HEK293 (cell line): ENCODE measurements around the gene HOXC10.

Source experiments
- CTCF ChIP-seq: fragments of 450-650 bp; formaldehyde crosslinking; IDR thresholded peaks from 2 replicates; pipeline ENCODE4 v1.5.1; 2016; ENCODE audit warnings: missing biosample characterization, missing genetic modification characterization
- ZBTB1 ChIP-seq: fragments of 450-650 bp; formaldehyde crosslinking; IDR thresholded peaks from 2 replicates; pipeline ENCODE4 v1.5.1; 2016; ENCODE audit warnings: missing biosample characterization, missing genetic modification characterization
- ZNF121 ChIP-seq: fragments of 450-650 bp; formaldehyde crosslinking; IDR thresholded peaks from 2 replicates; pipeline ENCODE4 v1.5.1; 2016; ENCODE audit warnings: missing biosample characterization, missing genetic modification characterization
- ZNF174 ChIP-seq: fragments of 450-650 bp; formaldehyde crosslinking; IDR thresholded peaks from 2 replicates; pipeline ENCODE4 v1.5.0; 2017; ENCODE audit warnings: missing biosample characterization, mild to moderate bottlenecking, missing genetic modification characterization
- ZNF24 ChIP-seq: fragments of 450-650 bp; formaldehyde crosslinking; IDR thresholded peaks from 2 replicates; pipeline ENCODE4 v1.5.1; 2016; ENCODE audit warnings: missing biosample characterization, missing genetic modification characterization
- ZNF366 ChIP-seq: fragments of 450-650 bp; formaldehyde crosslinking; conservative IDR thresholded peaks from 2 replicates; pipeline ENCODE4 v1.5.1; 2016; ENCODE audit warnings: missing biosample characterization, missing genetic modification characterization
- ZNF510 ChIP-seq: fragments of 450-650 bp; formaldehyde crosslinking; IDR thresholded peaks from 2 replicates; pipeline ENCODE4 v1.5.1; 2018; ENCODE audit warnings: mild to moderate bottlenecking, missing genetic modification characterization, missing biosample characterization; ENCODE audit not compliant: insufficient replicate concordance
- ZNF561 ChIP-seq: fragments of 450-650 bp; IDR thresholded peaks from 2 replicates; pipeline ENCODE4 v1.5.1; 2018; ENCODE audit warnings: missing biosample characterization, missing genetic modification characterization, borderline replicate concordance
- ZNF571 ChIP-seq: fragments of 450-650 bp; formaldehyde crosslinking; IDR thresholded peaks from 2 replicates; pipeline ENCODE4 v1.5.0; 2017; ENCODE audit warnings: missing biosample characterization, missing genetic modification characterization
- ZNF707 ChIP-seq: fragments of 450-650 bp; formaldehyde crosslinking; IDR thresholded peaks from 2 replicates; pipeline ENCODE4 v1.5.1; 2016; ENCODE audit warnings: missing biosample characterization, missing genetic modification characterization
- ZNF76 ChIP-seq: fragments of 450-650 bp; formaldehyde crosslinking; IDR thresholded peaks from 2 replicates; pipeline ENCODE4; 2016; ENCODE audit warnings: low read depth, missing biosample characterization, missing genetic modification characterization, borderline replicate concordance
- ZSCAN5A ChIP-seq: fragments of 450-650 bp; formaldehyde crosslinking; IDR thresholded peaks from 2 replicates; pipeline ENCODE4 v1.5.1; 2016; ENCODE audit warnings: missing biosample characterization, missing genetic modification characterization

- TF ChIP-seq ZSCAN5A (no peak), ZNF121 (no peak), ZNF571 (no peak), ZNF76 (no peak), ZNF24 (tag by site-specific recombination) (no peak), ZNF561 (no peak), ZNF510 (tag by site-specific recombination) (no peak), CTCF (tag by site-specific recombination) (no peak), ZBTB1 (tag by site-specific recombination) (no peak), ZNF707 (tag by site-specific recombination) (no peak), ZNF174 (tag by site-specific recombination) (no peak), ZNF366 (tag by site-specific recombination) (no peak)
Measured at GRCh38 chr12:53950789-53951576, 34.0 kb upstream of the HOXC10 start.
